NCI-H510A treated with DMSO at 0.1 percent for 48 hours (cell line): ENCODE data around the gene GPR141.

Experiments used
- DNase-seq: peaks from one replicate; lab custom pipeline; 2025; lab: John Stamatoyannopoulos, UW

The GPR141 gene

GRCh38 chr7:37732888-37733287 is 49.3 kb downstream of the GPR141 start:
- no peak for DNase-seq

GRCh38 chr7:37735196-37735595 is 51.6 kb downstream of the GPR141 start:
- DNase-seq = no peak

- DNase-seq = no peak
Observed at GRCh38 chr7:37738321-37738720, 54.8 kb downstream of the GPR141 start.

- no peak for DNase-seq
Observed at GRCh38 chr7:37740398-37740797, 56.8 kb downstream of the GPR141 start.

- DNase-seq = no peak
Observed at GRCh38 chr7:37741776-37742175, 58.2 kb downstream of the GPR141 start.

GRCh38 chr7:37751096-37751495 is 67.5 kb downstream of the GPR141 start:
- DNase-seq = no peak

GRCh38 chr7:37753398-37754050 is 70.0 kb downstream of the GPR141 start:
- DNase-seq = no peak

- no peak for DNase-seq
Observed at GRCh38 chr7:37756797-37757551, 73.4 kb downstream of the GPR141 start.

- DNase-seq = no peak
Observed at GRCh38 chr7:37757563-37757962, 74.0 kb downstream of the GPR141 start.

- DNase-seq = no peak
Observed at GRCh38 chr7:37758501-37759045, 75.0 kb downstream of the GPR141 start.

- no peak for DNase-seq
Observed at GRCh38 chr7:37759526-37759925, 76.0 kb downstream of the GPR141 start.

- no peak for DNase-seq
Observed at GRCh38 chr7:37765421-37765829, 81.9 kb downstream of the GPR141 start.

- no peak for DNase-seq
Observed at GRCh38 chr7:37765872-37766525, 82.4 kb downstream of the GPR141 start.

- DNase-seq = no peak
Observed at GRCh38 chr7:37768611-37769010, 85.0 kb downstream of the GPR141 start.

- DNase-seq = no peak
Observed at GRCh38 chr7:37769291-37769690, 85.7 kb downstream of the GPR141 start.

- DNase-seq = no peak
Observed at GRCh38 chr7:37769726-37770125, 86.2 kb downstream of the GPR141 start.

- DNase-seq = no peak
Observed at GRCh38 chr7:37770838-37771237, 87.3 kb downstream of the GPR141 start.

- no peak for DNase-seq
Observed at GRCh38 chr7:37771342-37771741, 87.8 kb downstream of the GPR141 start.

- no peak for DNase-seq
Observed at GRCh38 chr7:37771801-37772200, 88.2 kb downstream of the GPR141 start.

- no peak for DNase-seq
Observed at GRCh38 chr7:37775921-37776320, 92.4 kb downstream of the GPR141 start.

GRCh38 chr7:37781156-37781555 is 97.6 kb downstream of the GPR141 start:
- no peak for DNase-seq

- no peak for DNase-seq
Observed at GRCh38 chr7:37782166-37782565, 98.6 kb downstream of the GPR141 start.

- DNase-seq = no peak
Observed at GRCh38 chr7:37784015-37784414, 100.4 kb downstream of the GPR141 start.
